B cell (primary cell): ENCODE measurements around the gene ZDHHC7.

Source experiments
- CTCF ChIP-seq: fragments of 200-600 bp; IDR thresholded peaks from one replicate; pipeline ENCODE4 v1.8.0; 2022; ENCODE audit warnings: antibody characterized with exemption, mild to moderate bottlenecking
- EZH2 ChIP-seq: IDR thresholded peaks from 2 replicates; pipeline ENCODE4 v1.6.1; 2012; ENCODE audit warnings: borderline replicate concordance, low read depth, mild to moderate bottlenecking, moderate library complexity, low read length; ENCODE audit not compliant: insufficient read depth, poor library complexity, severe bottlenecking

GRCh38 chr16:85049706-85050305 is 38.5 kb upstream of the ZDHHC7 start:
- TF ChIP-seq CTCF (no peak), EZH2 (no peak)
